Effector CD4-positive, alpha-beta T cell (primary cell): ENCODE results near the gene KMT2E.
"Not testable (repeated sequence)": the region's sequence is repeated elsewhere in the genome, so short reads cannot be mapped to it uniquely, and the experiment has no call there.

ENCODE experiments used
- DNase-seq: peaks from one replicate; pipeline ENCODE4 v3.0.0-alpha.2; 2020

The KMT2E gene

GRCh38 chr7:105011141-105011830 lies 2.7 kb upstream of the KMT2E start:
- no peak for DNase-seq

DNA sequence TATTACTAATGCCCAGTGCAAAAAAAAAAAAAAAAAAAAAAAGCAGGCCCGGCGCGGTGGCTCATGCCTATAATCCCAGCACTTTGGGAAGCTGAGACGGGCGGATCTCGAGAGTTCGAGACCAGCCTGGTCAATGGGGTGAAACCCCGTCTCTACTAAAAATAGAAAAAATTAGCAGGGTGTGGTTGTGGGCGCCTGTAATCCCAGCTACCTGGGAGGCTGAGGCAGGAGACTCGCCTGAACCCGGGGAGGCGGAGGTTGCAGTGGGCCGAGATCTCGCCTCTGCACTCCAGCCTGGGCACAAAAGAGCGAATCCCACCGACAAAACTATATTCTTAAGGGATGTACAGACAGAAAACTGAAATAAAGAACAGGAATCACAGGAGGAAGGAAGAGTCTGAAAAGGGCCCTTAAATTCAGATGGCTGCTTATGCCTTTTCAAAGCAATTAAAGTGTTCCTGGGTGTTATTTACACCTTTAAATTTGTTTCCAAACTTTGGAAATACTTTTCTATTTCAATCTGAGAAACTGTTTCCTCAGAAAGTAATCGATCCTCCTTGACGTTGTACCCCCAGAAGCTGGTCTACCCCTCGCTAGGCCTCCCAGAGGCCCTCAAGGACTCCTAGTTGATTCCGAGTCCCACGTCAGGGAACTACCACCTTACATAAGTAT lies 2.0 kb upstream of the KMT2E start:
- no peak for DNase-seq

DNA sequence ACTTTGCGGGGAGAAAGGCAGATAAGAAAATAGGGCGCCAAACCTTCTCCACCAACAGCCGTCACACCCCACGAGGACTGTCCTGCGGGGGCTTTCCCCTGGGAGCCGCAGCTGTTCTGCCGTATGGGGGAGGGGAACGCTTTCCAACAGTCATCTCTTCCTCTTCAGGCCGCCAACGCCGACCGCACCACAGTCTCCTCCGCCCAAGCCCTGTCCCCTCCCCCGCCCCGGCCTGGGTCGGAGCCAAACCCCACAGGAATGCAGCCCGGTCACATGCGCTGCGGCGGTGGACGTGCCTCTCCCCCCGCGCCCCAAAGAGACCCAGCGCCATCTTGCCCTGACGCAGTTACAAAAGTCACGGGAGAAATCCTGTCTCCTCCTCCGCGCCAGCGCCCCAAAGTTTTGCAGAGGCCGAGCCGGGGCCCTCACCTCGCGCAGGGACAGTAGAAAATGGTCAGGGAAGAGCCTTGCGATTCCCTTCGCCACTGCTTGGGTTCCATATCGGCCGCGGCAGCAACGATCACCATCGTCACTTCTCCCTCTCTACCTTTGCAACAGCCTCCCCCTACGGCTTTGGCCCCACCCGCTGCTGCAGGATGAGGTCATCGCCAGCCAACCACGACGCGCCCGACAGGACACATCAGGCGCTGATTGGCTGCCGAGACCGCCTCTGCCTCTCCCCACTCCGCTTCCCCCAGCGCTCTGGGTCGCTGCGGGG lies 1.3 kb upstream of the KMT2E start:
- DNase-seq, result peak; percentile 100

DNA sequence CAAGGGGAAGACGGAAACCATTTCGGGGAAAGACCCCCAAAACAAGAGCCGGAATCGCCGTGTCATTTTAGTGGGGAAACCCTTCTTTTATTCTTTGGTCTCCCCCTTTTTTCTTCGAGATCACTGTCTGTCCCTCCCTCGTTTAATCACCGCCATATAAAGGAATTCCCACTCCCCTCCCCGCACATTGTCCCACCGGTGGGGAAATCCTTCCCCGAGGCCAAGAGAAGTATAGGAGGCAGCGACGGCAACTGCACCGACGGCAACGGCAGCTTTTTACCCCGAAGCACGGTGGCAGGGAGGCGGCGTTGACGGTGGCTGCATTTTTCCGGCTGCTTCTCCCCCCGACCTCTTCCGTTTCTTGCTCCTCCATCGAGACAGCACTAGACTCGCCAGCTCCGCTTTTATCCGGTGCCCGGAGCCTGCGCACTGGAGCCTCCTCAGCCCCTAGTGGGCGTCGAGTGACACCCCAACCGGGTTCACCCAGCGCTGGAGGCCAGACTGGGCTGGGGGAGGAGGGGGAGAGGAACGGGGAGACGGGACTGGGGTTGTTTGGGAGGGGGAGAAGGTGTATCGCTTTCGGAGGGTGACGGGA lies 687 bp upstream of the KMT2E start:
- DNase-seq, result peak; percentile 91

- peak; percentile 31 for DNase-seq
These were observed 836 bp downstream of the KMT2E start for GRCh38 chr7:105014693-105015389.

DNA sequence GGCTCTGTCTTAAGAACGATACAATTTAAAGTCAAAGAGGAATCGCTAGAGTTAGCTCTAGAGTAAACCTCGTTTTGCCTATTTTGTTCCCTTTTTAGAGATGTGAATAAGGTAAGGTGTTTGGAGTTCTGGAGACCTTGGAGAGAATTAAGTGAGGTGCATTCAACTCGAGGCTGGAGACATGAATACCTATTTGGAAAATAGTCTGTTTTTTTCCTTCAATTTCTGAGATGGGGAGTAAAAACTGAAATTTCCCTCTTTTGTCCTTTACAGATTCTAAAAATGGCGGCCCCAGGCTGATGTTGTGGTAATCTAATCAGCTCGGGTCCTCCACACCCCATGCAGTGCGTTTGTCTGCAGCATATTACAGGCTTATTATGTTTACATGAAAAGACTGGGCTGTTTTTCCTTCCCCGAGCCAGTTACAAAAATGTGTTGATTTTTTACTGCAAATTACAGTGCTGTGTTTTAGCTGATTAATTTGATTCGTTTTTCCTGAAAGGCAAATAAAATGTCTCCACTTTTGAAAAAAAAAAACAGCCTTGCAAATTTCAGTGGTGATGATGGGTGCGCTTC lies 1.5 kb downstream of the KMT2E start:
- peak; percentile 20 for DNase-seq

- DNase-seq, result no peak
These were observed 2.2 kb downstream of the KMT2E start for GRCh38 chr7:105016068-105016708.

GRCh38 chr7:105016709-105017656 lies 3.0 kb downstream of the KMT2E start:
- DNase-seq, result no peak

- no peak for DNase-seq
These were observed 3.8 kb downstream of the KMT2E start for GRCh38 chr7:105017657-105018365.

- DNase-seq, result no peak
These were observed 5.3 kb downstream of the KMT2E start for GRCh38 chr7:105019269-105019668.

DNA sequence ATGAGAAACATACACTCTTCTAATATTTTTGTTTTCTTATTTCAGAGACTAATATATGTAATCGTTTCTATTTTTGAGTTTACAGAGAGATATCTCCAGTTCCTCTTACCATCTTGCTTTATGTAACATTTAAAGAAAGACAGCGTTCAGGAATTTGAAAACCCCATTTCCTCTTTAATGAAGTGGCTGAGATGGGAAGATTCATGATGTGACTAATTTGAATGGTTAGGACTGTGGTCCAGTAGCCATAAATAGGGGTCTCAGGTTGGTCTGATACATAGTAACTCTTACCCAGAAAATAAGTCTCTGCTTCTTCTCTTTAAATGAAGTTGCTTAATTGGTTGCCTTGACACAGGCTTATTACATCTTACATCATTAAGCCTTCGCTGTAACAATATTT lies 6.9 kb downstream of the KMT2E start:
- DNase-seq, result no peak

GRCh38 chr7:105021352-105021751 lies 7.3 kb downstream of the KMT2E start:
- DNase-seq, result no peak

- DNase-seq, result no peak
These were observed 8.0 kb downstream of the KMT2E start for GRCh38 chr7:105021967-105022366.

DNA sequence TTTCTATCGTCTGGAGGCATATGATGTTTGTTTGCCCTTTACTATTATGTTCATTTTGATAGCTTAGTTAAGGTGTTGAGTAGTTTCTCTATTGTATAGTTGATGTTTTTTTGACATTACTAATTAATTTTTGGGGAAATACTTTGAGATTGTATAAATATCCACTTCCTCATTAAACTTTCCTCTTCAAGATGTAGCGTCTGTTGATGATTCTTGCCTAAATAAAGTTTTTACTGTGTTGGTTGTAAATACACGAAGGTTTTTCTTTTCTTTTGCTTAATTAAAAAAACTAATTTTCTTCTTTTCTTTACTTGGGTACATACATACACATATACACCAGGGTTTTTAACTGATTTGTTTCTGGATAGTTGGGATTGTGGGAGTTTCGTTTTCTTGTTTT lies 8.5 kb downstream of the KMT2E start:
- DNase-seq, result no peak

DNA sequence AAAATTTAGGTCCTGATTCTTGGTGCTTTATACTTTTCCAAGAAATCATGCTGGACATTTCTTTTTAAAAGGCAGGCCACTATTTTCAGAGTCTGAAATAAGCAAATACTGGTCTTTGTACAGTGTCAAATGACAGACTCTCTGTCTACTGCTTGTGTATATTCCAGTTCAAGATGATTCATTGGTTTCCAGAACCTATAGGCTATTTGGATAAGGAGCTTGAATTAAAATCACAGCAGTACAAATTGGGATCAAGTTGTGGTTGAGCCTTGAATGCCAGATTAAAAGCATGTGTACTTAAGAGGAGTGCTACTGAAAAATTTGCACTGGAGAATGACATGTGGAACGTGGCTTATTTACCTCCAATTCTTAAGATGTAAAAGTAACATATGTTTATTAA lies 10.7 kb downstream of the KMT2E start:
- DNase-seq, result no peak

GRCh38 chr7:105026750-105027149 lies 12.7 kb downstream of the KMT2E start:
- no peak for DNase-seq

DNA sequence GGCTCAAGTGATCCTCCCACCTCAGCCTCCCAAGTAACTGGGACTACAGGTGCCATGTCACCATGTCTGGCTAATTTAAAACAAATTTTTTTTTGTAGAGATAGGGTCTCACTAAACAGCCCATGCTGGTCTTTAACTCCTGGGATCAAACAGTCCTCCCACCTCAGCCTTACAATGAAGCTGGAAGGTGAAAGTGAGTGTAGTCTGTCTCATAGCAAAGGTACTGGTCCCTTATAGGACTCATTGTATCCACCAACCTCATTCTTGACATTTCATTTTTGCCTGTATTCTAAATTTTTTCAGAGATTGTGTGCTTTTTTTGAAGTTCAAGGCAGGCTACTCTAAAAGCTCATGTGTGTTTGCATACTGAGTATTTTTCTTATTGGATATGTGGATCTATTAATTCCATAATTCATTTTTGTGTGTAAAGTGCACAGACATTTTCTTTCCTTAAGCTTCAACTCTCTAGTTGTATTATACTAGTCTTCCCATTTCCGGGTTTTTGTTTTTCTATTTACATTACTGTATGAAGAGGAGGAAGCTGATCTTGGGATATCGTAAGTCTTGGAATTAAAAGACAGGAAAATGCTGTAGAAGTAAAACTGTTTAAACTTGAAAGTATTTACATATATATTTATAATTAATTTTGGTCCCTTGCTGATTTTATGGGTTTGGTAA lies 13.3 kb downstream of the KMT2E start:
- DNase-seq, result no peak

DNA sequence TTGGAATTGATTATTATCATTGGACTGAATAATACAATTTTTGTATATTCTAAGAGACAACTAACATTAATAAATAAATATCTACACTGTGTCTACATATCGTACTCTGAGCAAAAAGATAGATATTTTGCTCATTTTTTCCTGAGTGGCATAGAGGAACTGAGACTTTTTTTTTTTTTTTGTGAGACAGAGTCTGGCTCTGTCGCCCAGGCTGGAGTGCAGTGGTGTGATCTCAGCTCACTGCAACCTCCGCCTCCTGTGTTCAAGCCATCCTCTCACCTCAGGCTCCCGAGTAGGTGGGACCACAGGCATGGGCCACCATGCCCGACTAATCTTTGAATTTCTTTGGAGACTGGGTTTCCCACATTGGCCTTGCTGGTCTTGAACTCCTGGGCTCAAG lies 14.0 kb downstream of the KMT2E start:
- DNase-seq, result no peak

DNA sequence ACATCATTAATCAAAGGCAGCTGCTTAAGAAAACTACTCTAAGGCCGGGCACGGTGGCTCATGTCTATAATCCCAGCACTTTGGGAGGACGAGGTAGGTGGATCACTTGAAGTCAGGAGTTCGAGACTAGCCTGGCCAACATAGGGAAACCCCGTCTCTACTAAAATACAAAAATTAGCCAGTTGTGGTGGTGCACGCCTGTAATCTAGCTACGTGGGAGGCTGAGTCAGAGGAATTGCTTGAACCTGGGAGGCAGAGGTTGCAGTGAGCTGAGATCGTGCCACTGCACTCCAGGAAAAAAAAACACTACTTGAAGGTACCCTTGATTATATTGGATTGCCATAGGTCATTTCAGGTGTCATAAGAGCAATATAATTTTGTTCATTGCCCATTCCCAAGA lies 14.9 kb downstream of the KMT2E start:
- DNase-seq, result not testable (repeated sequence)

DNA sequence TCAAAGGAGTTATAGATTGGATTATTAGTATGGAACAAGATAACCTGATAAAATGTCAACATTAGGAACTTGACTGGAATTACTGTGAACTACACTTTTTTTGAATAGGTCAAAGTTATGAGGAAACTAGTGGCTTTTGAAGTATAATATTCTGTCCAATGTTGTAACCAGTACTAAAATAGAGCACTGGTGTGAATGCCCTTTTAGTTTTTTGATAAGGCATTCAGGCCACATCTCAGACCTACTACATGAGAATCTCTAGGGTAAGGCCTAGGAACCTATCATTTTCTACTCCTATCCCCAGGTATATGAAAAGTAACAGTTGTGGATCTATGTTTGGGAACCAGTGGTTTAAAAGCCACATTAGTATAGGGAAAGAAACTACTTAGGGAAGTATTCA lies 16.4 kb downstream of the KMT2E start:
- DNase-seq, result no peak
